T-helper 2 cell treated with Interferon-gamma antibody and Interleukin-4, amounts not matched to agents 5 μg/mL and 100 μg/mL, for 36 hours (primary cell): ENCODE results near the gene KRABD2.

Source experiments
- DNase-seq: peaks from one replicate; pipeline ENCODE4 v3.0.0; 2021; ENCODE audit warnings: low spot score
- H3K27ac Mint-ChIP-seq: one replicate; pipeline ENCODE4 v1.8.0; 2021; ENCODE audit warnings: mild to moderate bottlenecking, mixed read lengths
- H3K27me3 Mint-ChIP-seq: one replicate; pipeline ENCODE4 v1.8.0; 2021; ENCODE audit warnings: low read depth, mixed read lengths
- H3K36me3 Mint-ChIP-seq: one replicate; pipeline ENCODE4 v1.8.0; 2021; ENCODE audit warnings: low read depth, mixed read lengths
- H3K4me1 Mint-ChIP-seq: one replicate; pipeline ENCODE4 v1.8.0; 2021; ENCODE audit warnings: low read depth, mixed read lengths
- H3K4me3 Mint-ChIP-seq: one replicate; pipeline ENCODE4 v1.8.0; 2022; ENCODE audit warnings: mild to moderate bottlenecking, moderate library complexity, mixed read lengths
- H3K9me3 Mint-ChIP-seq: one replicate; pipeline ENCODE4 v1.8.0; 2021; ENCODE audit warnings: mixed read lengths

The KRABD2 gene

DNA sequence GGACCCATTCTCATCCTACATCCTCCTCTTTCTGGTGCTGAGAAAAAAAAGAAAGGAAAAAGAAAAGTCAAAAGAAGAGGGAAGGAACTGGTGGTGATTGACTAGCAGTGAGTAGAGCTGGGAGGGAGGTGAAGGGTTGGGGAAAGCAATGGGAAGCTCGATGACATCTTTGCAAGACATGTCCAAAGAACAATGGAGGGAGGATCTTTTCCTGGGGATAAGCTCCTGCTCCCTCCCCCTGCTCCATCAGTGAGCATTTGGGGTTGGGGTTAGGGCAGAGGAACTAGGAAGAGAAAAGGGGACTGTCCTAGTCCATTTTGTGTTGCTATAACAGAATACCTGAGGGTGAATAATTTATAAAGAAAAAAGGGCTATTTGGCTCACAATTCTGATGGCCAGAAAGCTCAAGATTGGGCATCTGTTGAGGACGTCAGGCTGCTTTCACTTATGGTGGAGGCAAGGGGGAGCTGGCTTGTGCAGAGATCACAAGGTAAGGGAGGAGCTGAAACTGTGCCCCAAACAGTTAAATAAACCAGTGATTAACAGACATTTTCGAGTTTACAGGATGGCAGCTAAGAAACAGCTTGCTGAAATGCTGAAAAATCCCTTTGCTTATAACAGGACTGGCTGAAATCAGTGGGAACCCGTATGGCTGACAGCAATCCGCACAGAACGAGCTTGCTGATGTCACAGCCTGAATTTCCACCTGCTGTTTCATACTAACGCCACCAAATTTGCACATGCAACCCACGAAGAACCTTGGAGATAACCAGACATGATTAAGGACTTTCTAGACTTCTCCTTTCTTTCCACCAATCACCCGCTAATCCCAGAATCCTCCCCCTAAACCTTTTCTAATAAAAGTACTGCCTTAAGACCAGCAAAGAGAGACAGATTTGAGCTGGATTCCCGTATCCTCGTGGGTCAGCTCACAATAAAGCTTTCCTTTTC, 38.4 kb downstream of the KRABD2 start:
- Mint-ChIP-seq H3K9me3 (no peaks in the 10 kb centered on the region), H3K4me1 (peaks cover 5% of the 10 kb centered on the region), H3K4me3 (no peak overlapping the region), H3K27me3 (peaks cover 4% of the 10 kb centered on the region), H3K36me3 (no peaks in the 10 kb centered on the region), H3K27ac (no peak overlapping the region)
- DNase-seq = no peak

DNA sequence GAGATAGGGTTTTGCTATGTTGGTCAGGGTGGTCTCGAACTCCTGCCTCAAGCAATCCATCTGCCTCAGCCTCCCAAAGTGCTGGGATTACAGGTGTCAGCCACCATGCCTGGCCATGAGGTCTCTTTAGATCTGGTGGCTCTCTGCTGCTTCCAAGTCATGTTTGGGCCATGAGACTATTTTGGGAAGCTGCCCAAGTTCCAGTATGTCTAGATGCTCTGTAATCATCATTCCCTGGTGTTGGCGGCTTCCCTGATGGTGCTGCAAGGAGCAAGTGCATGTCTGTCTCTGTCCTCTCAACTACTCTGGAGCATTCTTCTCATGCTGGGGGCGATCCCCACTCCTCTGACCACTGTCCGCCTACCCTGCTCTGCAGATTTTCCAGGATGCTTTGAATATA, 43.2 kb downstream of the KRABD2 start:
- H3K9me3 Mint-ChIP-seq = no peaks in the 10 kb centered on the region
- peaks cover 3% of the 10 kb centered on the region for H3K4me1 Mint-ChIP-seq
- H3K27me3 Mint-ChIP-seq = peaks cover 6% of the 10 kb centered on the region
- H3K36me3 Mint-ChIP-seq = no peaks in the 10 kb centered on the region
- no peak overlapping the region for H3K4me3 Mint-ChIP-seq
- H3K27ac Mint-ChIP-seq = no peak overlapping the region
- DNase-seq = no peak

DNA sequence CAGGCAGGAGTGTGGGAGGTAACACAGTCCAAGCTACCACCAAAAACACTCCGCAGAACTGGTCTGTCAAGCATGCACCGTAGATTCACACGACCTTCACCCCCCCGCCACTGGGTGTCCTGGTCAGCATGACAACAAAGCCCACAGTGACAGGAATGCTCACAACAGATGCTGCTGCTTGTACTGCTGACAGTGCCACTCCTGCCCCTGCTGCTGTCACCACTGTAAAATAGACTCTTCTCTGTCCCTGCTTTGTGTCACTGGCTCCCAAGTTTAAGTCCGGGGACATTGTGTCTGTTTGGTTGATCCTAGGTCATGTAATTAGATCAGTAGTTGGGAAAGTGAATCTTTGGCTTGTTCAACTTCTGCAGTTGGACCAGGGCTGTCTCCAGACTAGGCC, 43.8 kb downstream of the KRABD2 start:
- H3K9me3 Mint-ChIP-seq = no peaks in the 10 kb centered on the region
- no peaks in the 10 kb centered on the region for H3K36me3 Mint-ChIP-seq
- no peak overlapping the region for H3K27ac Mint-ChIP-seq
- H3K27me3 Mint-ChIP-seq = peaks cover 12% of the 10 kb centered on the region
- H3K4me3 Mint-ChIP-seq = no peak overlapping the region
- DNase-seq = no peak
- H3K4me1 Mint-ChIP-seq = no peaks in the 10 kb centered on the region

DNA sequence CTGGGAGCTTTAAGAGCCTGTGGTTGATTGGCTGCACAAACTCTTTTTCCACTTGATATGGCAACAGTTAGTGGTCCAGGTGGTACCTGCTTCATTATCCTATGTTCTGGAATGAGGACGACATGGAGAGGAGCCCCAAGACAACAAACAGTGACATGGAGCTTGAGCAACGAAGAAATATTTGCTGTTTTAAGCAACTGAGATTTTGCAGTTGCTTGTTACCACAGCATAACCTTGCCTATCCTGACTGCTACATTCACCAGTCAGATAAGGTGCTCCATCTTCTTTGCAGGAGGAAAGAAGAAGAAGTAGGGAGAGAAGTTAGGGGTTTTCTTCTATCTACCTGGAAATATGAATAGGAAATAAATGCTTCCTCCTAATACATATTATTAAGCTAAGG, 44.4 kb downstream of the KRABD2 start:
- no peaks in the 10 kb centered on the region for H3K9me3 Mint-ChIP-seq
- no peaks in the 10 kb centered on the region for H3K4me1 Mint-ChIP-seq
- no peaks in the 10 kb centered on the region for H3K36me3 Mint-ChIP-seq
- H3K4me3 Mint-ChIP-seq = no peak overlapping the region
- no peak for DNase-seq
- peaks cover 18% of the 10 kb centered on the region for H3K27me3 Mint-ChIP-seq
- H3K27ac Mint-ChIP-seq = no peak overlapping the region

DNA sequence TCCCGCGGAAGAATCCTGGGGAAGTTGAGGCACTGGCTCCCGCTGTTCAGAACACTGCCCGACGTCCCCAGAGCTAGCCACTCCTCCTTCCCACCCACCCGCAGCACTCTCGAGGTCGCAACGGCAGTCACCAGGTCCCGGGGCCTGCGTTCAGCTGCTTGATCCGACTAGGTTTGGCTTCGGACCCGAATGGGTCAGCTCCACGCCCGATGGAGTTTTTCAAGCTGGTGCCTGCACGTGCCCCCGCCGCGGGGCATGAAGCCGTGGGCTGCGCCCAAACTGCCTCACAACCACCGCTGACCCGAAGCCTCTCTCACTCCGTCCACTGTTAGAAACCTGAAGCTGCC, 49.2 kb downstream of the KRABD2 start:
- Mint-ChIP-seq H3K9me3 (no peaks in the 10 kb centered on the region), H3K4me1 (peaks cover 12% of the 10 kb centered on the region), H3K27me3 (peaks cover 48% of the 10 kb centered on the region), H3K27ac (no peak overlapping the region), H3K4me3 (peak overlapping the region; percentile 42), H3K36me3 (no peaks in the 10 kb centered on the region)
- no peak for DNase-seq
